ENCODE data around the gene MAEA.

- TF ChIP-seq EZH2phosphoT487 (IDR thresholded peaks at IDR 0.05; ENCODE audit: insufficient read depth, low read depth) (no peak), EZH2 (IDR thresholded peaks at IDR 0.05; ENCODE audit: insufficient read depth, poor library complexity, severe bottlenecking) (no peak)
Measured at GRCh38 chr4:1261107-1261928, 28.4 kb upstream of the MAEA start.
